HG03175 (cell line): Measurements from ENCODE around the gene RPL18.

ENCODE experiments used
- ATAC-seq: cut with Tn5 transposase; IDR thresholded peaks from one replicate; pipeline ENCODE4 v1.9.1; 2021; ENCODE audit warnings: mild to moderate bottlenecking, moderate library complexity; ENCODE audit not compliant: unreplicated experiment

RPL18 gene

DNA sequence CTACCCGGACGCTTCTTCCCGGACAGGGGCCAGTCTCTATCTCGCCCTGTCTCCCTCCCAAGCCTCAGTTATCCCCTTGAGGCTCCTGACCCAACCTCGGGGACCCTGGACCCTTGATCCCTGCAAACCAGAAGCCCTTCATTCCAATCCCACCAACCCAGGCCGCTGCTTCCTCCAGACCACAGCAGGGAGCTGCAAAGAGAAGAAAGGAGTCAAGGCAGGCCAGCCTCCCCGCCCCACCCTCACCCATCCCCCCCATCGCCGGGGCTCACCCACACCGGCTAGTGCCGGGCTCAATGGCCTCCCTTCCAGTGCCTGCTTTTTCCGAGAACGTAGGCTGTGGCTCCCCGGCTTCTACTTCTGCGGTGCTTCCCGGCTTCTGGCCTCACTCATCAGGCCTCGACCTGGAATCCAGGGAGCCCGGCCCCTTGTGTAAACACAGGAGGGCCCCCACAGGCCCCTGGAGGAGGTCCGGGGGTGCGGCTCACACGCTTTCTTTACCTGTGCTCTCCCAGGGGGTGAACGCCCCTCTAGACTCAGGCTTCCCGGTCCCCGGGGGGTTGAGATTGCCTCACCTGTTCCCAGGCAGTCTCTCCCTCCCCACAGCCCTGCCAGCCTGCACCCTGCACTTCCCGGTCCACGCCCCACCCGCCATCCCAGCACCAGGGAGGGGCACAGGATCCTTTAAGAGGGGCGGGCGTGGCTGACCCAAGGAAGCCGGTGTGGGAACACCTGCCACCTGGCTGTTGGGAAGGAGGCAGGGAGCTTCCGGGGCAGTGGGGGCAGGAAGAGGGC lies 4.3 kb downstream of the RPL18 start, which contains the start of gene FAM83E:
TSS of gene FAM83E (minus strand) at position 641 of the 795 bp plus-strand sequence. CDS start 1,704 bp downstream, outside the sequence.
- no peak for ATAC-seq

DNA sequence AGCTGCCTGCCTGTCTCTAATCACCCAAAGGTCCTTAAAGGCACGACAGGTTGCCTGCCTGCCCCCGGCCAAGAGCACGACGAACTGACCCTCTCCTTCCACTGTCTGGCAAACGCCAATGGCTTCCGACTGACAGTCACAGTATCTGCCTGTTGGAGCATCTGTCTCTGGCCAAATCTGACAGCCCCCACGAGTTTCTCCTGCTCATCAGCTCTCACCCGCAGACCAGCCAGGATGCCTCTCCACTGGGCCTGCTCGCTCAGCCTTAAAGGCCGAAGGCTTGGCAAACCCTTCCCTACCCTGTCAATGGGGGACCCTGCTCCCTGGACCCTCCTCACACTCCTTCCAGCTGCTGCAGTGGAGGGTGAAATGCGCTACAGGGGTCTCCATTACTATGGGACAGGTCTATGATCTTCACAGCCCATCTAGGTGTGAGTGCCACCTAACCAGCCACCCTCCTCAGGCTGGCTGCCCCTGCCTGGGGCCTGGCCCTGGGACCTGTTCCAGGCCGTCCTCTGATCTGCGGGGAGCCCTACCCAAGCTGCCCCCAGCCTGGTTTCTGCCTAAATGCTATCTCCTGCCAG lies 5.0 kb downstream of the RPL18 start:
- no peak for ATAC-seq

DNA sequence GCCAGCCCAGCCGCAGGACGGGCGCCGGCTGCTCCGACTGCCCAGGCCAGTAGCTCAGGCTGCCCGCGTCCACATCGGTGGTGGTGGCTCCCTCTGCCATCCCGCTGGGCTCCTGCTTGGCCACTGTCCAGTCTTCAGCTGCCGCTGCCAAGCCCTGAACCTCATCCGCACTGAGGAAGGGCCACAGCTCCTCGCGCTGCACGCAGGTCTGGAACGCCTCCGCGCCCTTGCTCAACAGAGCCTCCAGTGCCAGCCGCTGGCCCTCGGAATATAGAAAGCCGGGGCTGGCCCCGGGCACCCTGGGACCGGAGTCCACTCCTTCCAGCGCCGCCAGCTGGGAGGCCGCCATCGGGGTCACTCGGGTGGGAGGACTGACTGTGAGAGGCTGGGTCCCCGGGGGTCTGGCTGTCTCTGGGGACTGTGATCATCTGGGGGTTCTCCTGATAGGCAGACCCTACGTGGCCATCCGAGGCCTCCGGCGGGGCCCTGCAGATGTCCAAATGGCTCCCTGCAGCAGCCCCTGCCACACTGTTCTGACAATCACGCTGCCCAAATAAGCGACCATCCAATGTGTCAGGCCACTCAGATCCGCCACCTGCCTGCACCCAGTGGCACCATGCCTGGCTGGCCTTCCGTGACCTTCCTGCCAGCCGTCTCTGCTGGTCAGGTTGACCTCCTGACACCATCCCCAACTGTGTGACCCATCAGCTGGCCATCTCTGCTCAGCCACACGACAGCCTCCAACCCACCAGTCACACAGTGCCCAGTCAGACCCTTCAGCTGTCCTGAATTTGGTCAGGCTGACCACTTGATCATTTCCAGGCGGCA lies 5.7 kb downstream of the RPL18 start:
- ATAC-seq = no peak

DNA sequence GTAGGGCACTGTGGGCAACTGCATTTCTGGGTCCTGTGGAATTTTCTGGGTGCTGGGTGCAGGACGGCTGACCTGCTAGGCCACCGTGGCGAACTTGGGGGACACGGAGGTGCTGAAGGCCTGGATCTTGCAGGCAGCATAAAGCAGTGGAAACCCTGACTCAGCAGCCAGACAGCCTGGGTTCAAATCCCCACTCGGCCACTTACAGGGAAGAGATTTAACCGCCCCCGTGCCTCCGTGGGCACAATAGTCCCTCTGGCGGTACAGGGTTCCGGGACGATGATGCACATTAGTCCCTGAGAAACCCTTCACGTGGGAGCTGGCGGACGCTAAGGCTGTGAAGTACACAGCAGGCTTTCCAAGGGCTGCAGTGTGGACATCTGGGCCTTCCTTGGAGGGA lies 7.1 kb downstream of the RPL18 start:
- no peak for ATAC-seq

DNA sequence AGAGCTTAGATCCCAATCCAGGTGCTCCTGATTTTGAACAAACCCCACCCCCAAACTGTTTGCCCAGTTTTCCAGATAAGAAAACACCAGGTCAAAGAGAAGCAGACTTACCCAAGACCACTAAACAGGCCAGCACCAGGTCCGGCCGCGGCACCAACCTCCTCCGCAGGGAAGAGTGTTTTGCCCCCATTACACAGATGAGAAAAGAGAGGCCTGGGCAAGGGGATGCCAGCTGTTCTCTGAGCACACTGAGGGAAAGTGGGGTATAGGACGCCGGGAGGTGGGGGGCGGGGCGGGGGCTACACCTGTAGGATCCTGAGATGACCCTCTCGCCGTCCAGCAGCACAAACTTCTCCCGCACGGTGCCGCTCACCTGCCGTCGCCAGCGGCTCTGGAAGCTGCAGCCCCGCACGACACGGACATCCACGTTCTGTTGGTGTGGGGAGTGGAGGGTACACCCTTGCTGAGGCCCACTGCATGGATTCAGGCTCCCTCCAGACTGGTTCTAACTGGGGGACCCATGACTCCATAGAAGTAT lies 9.3 kb downstream of the RPL18 start:
- ATAC-seq = no peak

- peak; percentile 49 for ATAC-seq
These were observed 10.1 kb downstream of the RPL18 start for GRCh38 chr19:48608798-48609263.

DNA sequence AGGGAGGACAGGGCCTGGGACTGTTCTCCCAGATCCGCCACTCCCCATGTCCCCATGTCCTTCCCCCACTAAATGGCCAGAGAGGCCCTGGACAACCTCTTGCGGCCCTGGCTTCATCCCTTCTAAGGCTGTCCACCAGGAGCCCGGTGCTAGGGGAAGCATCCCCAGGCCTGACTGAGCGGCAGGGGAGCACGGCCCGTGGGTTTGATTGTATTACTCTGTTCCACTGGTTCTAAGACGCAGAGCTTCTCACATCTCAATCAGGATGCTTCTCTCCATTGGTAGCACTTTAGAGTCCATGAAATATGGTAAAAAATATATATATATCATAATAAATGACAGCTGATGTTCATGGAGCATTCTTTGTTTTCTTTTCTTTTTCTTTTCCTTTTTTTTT lies 11.6 kb downstream of the RPL18 start:
- ATAC-seq = no peak

- no peak for ATAC-seq
These were observed 12.3 kb downstream of the RPL18 start, which contains the start of gene SPACA4 for GRCh38 chr19:48606463-48607358. SPACA4 (plus strand) TSS chr19:48606742; CDS start chr19:48606979, 237 bp downstream.

GRCh38 chr19:48603850-48604249 lies 15.1 kb downstream of the RPL18 start:
- no peak for ATAC-seq

GRCh38 chr19:48603449-48603848 lies 15.5 kb downstream of the RPL18 start:
- ATAC-seq = no peak

DNA sequence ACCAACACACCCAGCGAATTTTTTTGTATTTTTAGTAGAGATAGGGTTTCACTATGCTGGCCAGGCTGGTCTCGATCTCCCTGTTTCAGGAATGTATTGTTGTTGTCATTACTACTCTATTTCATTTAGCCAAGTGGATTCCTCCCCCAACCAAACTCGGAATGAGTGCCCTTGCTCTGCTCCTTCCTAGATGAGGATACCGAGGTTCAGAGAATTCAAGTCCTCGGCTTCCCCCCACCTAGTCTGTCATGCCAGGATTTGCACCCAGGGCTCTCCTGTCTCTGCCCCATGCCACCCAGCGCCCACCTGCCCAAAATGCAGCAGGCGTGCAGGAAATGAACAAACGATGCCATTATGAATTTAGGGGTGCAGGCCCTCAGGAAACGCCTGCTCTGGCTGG lies 16.0 kb downstream of the RPL18 start:
- no peak for ATAC-seq

GRCh38 chr19:48600679-48601417 lies 18.1 kb downstream of the RPL18 start:
- ATAC-seq = no peak

GRCh38 chr19:48598996-48599700 lies 19.8 kb downstream of the RPL18 start:
- ATAC-seq = no peak

GRCh38 chr19:48596679-48597465 lies 22.1 kb downstream of the RPL18 start:
- ATAC-seq = no peak

GRCh38 chr19:48596237-48596636 lies 22.7 kb downstream of the RPL18 start:
- no peak for ATAC-seq

GRCh38 chr19:48595833-48596232 lies 23.1 kb downstream of the RPL18 start:
- ATAC-seq = no peak

DNA sequence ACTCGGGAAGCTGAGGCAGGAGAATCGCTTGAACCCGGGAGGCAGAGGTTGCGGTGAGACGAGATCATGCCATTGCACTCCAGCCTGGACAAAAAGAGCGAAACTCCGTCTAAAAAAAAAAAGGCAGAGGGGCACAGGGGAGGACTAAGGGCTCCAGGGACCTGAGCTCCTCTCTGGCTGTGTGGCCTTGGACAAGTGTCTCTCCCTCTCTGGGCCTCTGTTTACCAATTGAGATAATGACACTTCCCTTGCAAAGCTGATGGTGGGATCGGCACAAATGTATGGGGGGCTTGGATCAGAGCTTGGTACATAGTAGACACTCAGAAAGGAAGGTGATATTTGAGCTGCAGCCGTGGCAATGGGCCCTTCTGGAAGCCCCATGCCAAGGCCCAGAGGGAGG lies 23.8 kb downstream of the RPL18 start:
- ATAC-seq = no peak

DNA sequence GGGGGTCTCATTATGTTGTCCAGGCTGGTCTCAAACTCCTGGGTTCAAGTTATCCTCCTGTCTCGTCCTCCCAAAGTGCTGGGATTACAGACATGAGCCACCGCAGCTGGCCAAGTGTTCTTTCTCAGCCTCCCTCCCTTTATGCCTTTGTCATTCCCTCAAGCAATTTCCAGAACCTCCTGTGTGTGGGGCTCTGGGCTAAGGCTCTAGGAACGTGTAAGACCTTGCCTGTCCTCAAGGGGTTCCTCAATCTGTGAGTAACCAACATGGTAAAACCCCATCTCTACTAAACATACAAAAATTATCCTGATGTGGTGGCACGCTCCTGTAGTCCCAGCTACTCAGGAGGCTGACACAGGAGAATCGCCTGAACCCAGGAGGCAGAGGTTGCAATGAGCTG lies 28.0 kb downstream of the RPL18 start:
- no peak for ATAC-seq
